Aorta (tissue), 5 donors: ENCODE measurements around the gene BAG2. TPM values are rescaled to one million over a fixed set of nuclear protein-coding genes. Genes with fewer than 3 reads are reported as not detected.
A peak's percentile ranks its signal among the peaks of the same experiment; 100 is the strongest.

Experiments used
- ATAC-seq: fragments of 200-7000 bp; cut with Tn5 transposase; one replicate; pipeline ENCODE4 v1.9.1; 2022; ENCODE audit warnings: moderate library complexity; ENCODE audit not compliant: low FRiP score
- DNase-seq, 2 donors: peaks; one replicate each; pipeline ENCODE4 v3.0.0-alpha.2; 2020
- H3K27ac ChIP-seq, 2 donors: one replicate each; pipeline ENCODE4 v1.5.1; 2013; ENCODE audit warnings: low read length in 2 of 2, mild to moderate bottlenecking in 2 of 2, moderate library complexity in 2 of 2, control low read depth in 1 of 2, inconsistent platforms in 1 of 2, low read depth in 1 of 2
- H3K27me3 ChIP-seq, 2 donors: one replicate each; pipeline ENCODE4 v1.6.1; 2013; ENCODE audit warnings: control low read depth in 1 of 2, low read length in 1 of 2, mild to moderate bottlenecking in 1 of 2, moderate library complexity in 1 of 2; ENCODE audit not compliant: insufficient read depth in 2 of 2, control insufficient read depth in 1 of 2
- H3K36me3 ChIP-seq, 2 donors: one replicate each; pipeline ENCODE4 v1.6.1; 2013; ENCODE audit warnings: control low read depth in 1 of 2, low read length in 1 of 2, mild to moderate bottlenecking in 1 of 2; ENCODE audit not compliant: insufficient read depth in 2 of 2, control insufficient read depth in 1 of 2
- H3K4me1 ChIP-seq, 2 donors: one replicate each; pipeline ENCODE4 v1.6.1; 2013; ENCODE audit warnings: low read length in 2 of 2, control low read depth in 1 of 2, mild to moderate bottlenecking in 1 of 2, moderate library complexity in 1 of 2; ENCODE audit not compliant: insufficient read depth in 2 of 2, control insufficient read depth in 1 of 2
- H3K4me3 ChIP-seq, 2 donors: one replicate each; pipeline ENCODE4 v1.5.1; 2013; ENCODE audit warnings: low read length in 2 of 2, control low read depth in 1 of 2, mild to moderate bottlenecking in 1 of 2
- H3K9me3 ChIP-seq: one replicate; pipeline ENCODE4 v1.6.1; 2013; ENCODE audit warnings: mild to moderate bottlenecking, low read length; ENCODE audit not compliant: control insufficient read depth
- WGBS, 2 donors: extraction: QIAGEN DNeasy Blood & Tissue Kit; methylation state at CpG; one replicate each; pipeline ENCODE4 v1.1.7; 2013; 5-methylcytosine and 5-hydroxymethylcytosine counted together
- intact Hi-C, 2 donors: fragments of 100-400 bp; cut with DNase I; formaldehyde crosslinking; loops; one replicate each; pipeline versions ENCODE4 v1.14.2 to v1.15.0; 2022
- polyA plus RNA-seq, 2 donors: library from polyadenylated mRNA; stranded (reverse); fragments of 200-250 nt; gene quantifications; one replicate each; pipeline ENCODE4 v1.2.3, GENCODE V29; 2013
- total RNA-seq, 2 donors: library from RNA; stranded (reverse); fragmentation: NEBNext Ultra II Directional; extraction: Animal tissue kit (Norgen Biotek cat#: 25700); gene quantifications; one replicate each; pipeline ENCODE4 v1.2.1, GENCODE V29; 2021
- donor health status: healthy with polysubstance abuse.
- donor health status: Bipolar disorder and iron deficiency.
- donor health status: DM: no; HTN: no; CAD: no.
- donor health status: DM: no; HTN: no; CAD: no.
- donor health status: DM: yes; HTN: yes; CAD: no.

The BAG2 gene
- total and polyA plus RNA-seq, 4 donors = 7.0 to 32.9 (median 13.9) TPM

GRCh38 chr6:57163956-57164355 lies 8.2 kb upstream of the BAG2 start:
- no peaks in the 10 kb centered on the region for H3K27me3 ChIP-seq
- WGBS, 2 donors = 92 to 94% methylated on average over 2 of the region's 2 CpGs
- ATAC-seq (no peak), DNase-seq (no peak)
- intact Hi-C loops = no loop called here
- no peaks in the 10 kb centered on the region for H3K36me3 ChIP-seq
- no peak overlapping the region for H3K27ac ChIP-seq
- no peak overlapping the region for H3K4me3 ChIP-seq
- H3K9me3 ChIP-seq = no peaks in the 10 kb centered on the region
- no peaks in the 10 kb centered on the region for H3K4me1 ChIP-seq

- intact Hi-C loops = no loop called here
- Histone ChIP-seq H3K27me3 (no peaks in the 10 kb centered on the region), H3K4me3 (no peak overlapping the region), H3K27ac (no peak overlapping the region), H3K9me3 (no peaks in the 10 kb centered on the region), H3K36me3 (no peaks in the 10 kb centered on the region), H3K4me1 (no peaks in the 10 kb centered on the region)
- WGBS, 2 donors = 95 to 100% methylated on average over 1 of the region's 1 CpG
- DNase-seq (no peak), ATAC-seq (no peak)
Measured at GRCh38 chr6:57165080-57165479, 7.0 kb upstream of the BAG2 start.

GRCh38 chr6:57173056-57173885 lies 1.1 kb downstream of the BAG2 start:
- intact Hi-C loops = loop anchor here (2.0 to 10.0 kb wide), 4 partner anchors 49 to 144 kb away; partner anchors contain the start of genes PRIM2 (in 2 of the 2) and RAB23 (in 1 of the 2)
- Histone ChIP-seq H3K27me3 (no peaks in the 10 kb centered on the region), H3K4me1 (peaks cover 0 to 4% of the 10 kb centered on the region in 2 donors), H3K4me3 (peak overlapping the region; percentile 83 to 98), H3K36me3 (no peaks in the 10 kb centered on the region), H3K27ac (peak overlapping the region; percentile 53 to 64), H3K9me3 (no peaks in the 10 kb centered on the region)
- peak; percentile 44 for ATAC-seq
- DNase-seq = no peak
- 2 to 4% methylated on average over 19 of the region's 19 CpGs for WGBS, 2 donors

GRCh38 chr6:57173886-57174510 lies 1.9 kb downstream of the BAG2 start:
- no peaks in the 10 kb centered on the region for H3K36me3 ChIP-seq
- peak overlapping the region; percentile 83 to 98 for H3K4me3 ChIP-seq
- intact Hi-C loops = loop anchor here (2.0 to 10.0 kb wide), 4 partner anchors 48 to 143 kb away; partner anchors contain the start of genes PRIM2 (in 2 of the 2) and RAB23 (in 1 of the 2)
- DNase-seq (no peak), ATAC-seq (no peak)
- H3K27me3 ChIP-seq = no peaks in the 10 kb centered on the region
- peak overlapping the region; percentile 8 to 51 for H3K27ac ChIP-seq
- H3K4me1 ChIP-seq = peaks cover 0 to 4% of the 10 kb centered on the region in 2 donors
- 10 to 17% methylated on average over 5 of the region's 5 CpGs for WGBS, 2 donors
- no peaks in the 10 kb centered on the region for H3K9me3 ChIP-seq

- no peak overlapping the region for H3K4me3 ChIP-seq
- WGBS, 2 donors = 75 to 77% methylated on average over 3 of the region's 3 CpGs
- DNase-seq (no peak), ATAC-seq (no peak)
- H3K27me3 ChIP-seq = no peaks in the 10 kb centered on the region
- no peak overlapping the region for H3K27ac ChIP-seq
- intact Hi-C loops = loop anchor here (5.0 to 10.0 kb wide), 3 partner anchors 48 to 90 kb away; partner anchors contain the start of gene RAB23 (in 1 of the 2)
- H3K9me3 ChIP-seq = no peaks in the 10 kb centered on the region
- no peaks in the 10 kb centered on the region for H3K36me3 ChIP-seq
- peaks cover 0 to 4% of the 10 kb centered on the region in 2 donors for H3K4me1 ChIP-seq
Measured at GRCh38 chr6:57174511-57174907, 2.4 kb downstream of the BAG2 start.

- WGBS, 2 donors = 11 to 12% methylated on average over 11 of the region's 11 CpGs
- Histone ChIP-seq H3K9me3 (no peaks in the 10 kb centered on the region), H3K36me3 (peaks cover 0 to 3% of the 10 kb centered on the region in 2 donors), H3K4me3 (peak overlapping the region in 1 of 2 donors; percentile 9), H3K27me3 (no peaks in the 10 kb centered on the region), H3K27ac (peak overlapping the region; percentile 73 to 92), H3K4me1 (peaks cover 0 to 8% of the 10 kb centered on the region in 2 donors)
- intact Hi-C loops = loop anchor here in 1 of 2 donors (5.0 to 10.0 kb wide), 2 partner anchors 45 to 87 kb away; partner anchors contain the start of gene RAB23
- ATAC-seq (peak; percentile 71), DNase-seq (peak; percentile 65 to 74)
Measured at GRCh38 chr6:57177545-57178265, 5.6 kb downstream of the BAG2 start.

- H3K27ac ChIP-seq = no peak overlapping the region
- no peaks in the 10 kb centered on the region for H3K9me3 ChIP-seq
- 79 to 86% methylated on average over 3 of the region's 3 CpGs for WGBS, 2 donors
- H3K27me3 ChIP-seq = no peaks in the 10 kb centered on the region
- peaks cover 0 to 8% of the 10 kb centered on the region in 2 donors for H3K4me1 ChIP-seq
- intact Hi-C loops = no loop called here
- ATAC-seq (no peak), DNase-seq (no peak)
- peaks cover 0 to 6% of the 10 kb centered on the region in 2 donors for H3K36me3 ChIP-seq
- no peak overlapping the region for H3K4me3 ChIP-seq
Measured at GRCh38 chr6:57180596-57180995, 8.5 kb downstream of the BAG2 start.

- peaks cover 0 to 4% of the 10 kb centered on the region in 2 donors for H3K4me1 ChIP-seq
- no peak for ATAC-seq
- no peaks in the 10 kb centered on the region for H3K27me3 ChIP-seq
- peaks cover 2 to 6% of the 10 kb centered on the region in 2 donors for H3K36me3 ChIP-seq
- no peak for DNase-seq
- H3K27ac ChIP-seq = peak overlapping the region in 1 of 2 donors; percentile 40
- WGBS, 2 donors = 73 to 75% methylated on average over 2 of the region's 2 CpGs
- intact Hi-C loops = no loop called here
- no peak overlapping the region for H3K4me3 ChIP-seq
- no peaks in the 10 kb centered on the region for H3K9me3 ChIP-seq
Measured at GRCh38 chr6:57182017-57182432, 9.9 kb downstream of the BAG2 start.
